IMR-90 (cell line): ENCODE measurements around the gene TRIM17. TPM values are rescaled to one million over a fixed set of nuclear protein-coding genes. Genes with fewer than 3 reads are reported as not detected.

Source experiments
- ATAC-seq: fragments of 200-7000 bp; cut with Tn5 transposase; 2 replicates; pipeline ENCODE4 v1.9.1; 2020; ENCODE audit warnings: low read depth, mild to moderate bottlenecking, moderate library complexity
- BruUV-seq: library from RNA; stranded (reverse); fragments of 400-500 nt; replicated peaks from 2 replicates; lab custom pipeline; 2021; lab: Mats Ljungman, UMichigan
- CTCF ChIA-PET: fragments of 300-600 bp; formaldehyde crosslinking; extraction: SDS; loops from one replicate; lab custom pipeline; 2021; ENCODE audit warnings: antibody characterized with exemption; lab: Yijun Ruan, JAX
- POLR2A ChIA-PET: fragments of 300-600 bp; sonication (Branson Sonifier 250); formaldehyde crosslinking; loops from one replicate; lab custom pipeline; 2022; ENCODE audit warnings: antibody characterized with exemption; ENCODE audit not compliant: unreplicated experiment; lab: Charles Lee
- DNase-seq: peaks from one replicate; pipeline ENCODE4 v3.0.0; 2013
- H2AFZ ChIP-seq: replicated peaks from 2 replicates; pipeline ENCODE3; 2013; ENCODE audit warnings: low read length, mild to moderate bottlenecking; ENCODE audit not compliant: poor library complexity
- H2AK5ac ChIP-seq: 2 replicates; pipeline ENCODE4 v1.6.1; 2013; ENCODE audit warnings: low read depth, low read length, inconsistent platforms
- H2AK9ac ChIP-seq: replicated peaks from 2 replicates; pipeline ENCODE3; 2013; ENCODE audit warnings: mild to moderate bottlenecking, low read depth, low read length, moderate library complexity; ENCODE audit not compliant: poor library complexity
- H2BK120ac ChIP-seq: 2 replicates; pipeline ENCODE4 v1.6.1; 2013; ENCODE audit warnings: low read depth, low read length, inconsistent platforms
- H2BK15ac ChIP-seq: 3 replicates; pipeline ENCODE4 v1.6.1; 2013; ENCODE audit warnings: low read depth, low read length, inconsistent platforms
- H2BK20ac ChIP-seq: 2 replicates; pipeline ENCODE4 v1.6.1; 2013; ENCODE audit warnings: low read depth, mild to moderate bottlenecking, inconsistent platforms, low read length, moderate library complexity
- H2BK5ac ChIP-seq: 2 replicates; pipeline ENCODE4 v1.6.1; 2013; ENCODE audit warnings: mild to moderate bottlenecking, low read depth, low read length, inconsistent platforms; ENCODE audit not compliant: poor library complexity, severe bottlenecking
- H3K14ac ChIP-seq: replicated peaks from 2 replicates; pipeline ENCODE4 v1.6.1; 2013; ENCODE audit warnings: low read depth, low read length, inconsistent platforms
- H3K18ac ChIP-seq: 2 replicates; pipeline ENCODE4 v1.6.1; 2013; ENCODE audit warnings: low read depth, low read length, control low read depth
- H3K23ac ChIP-seq: 2 replicates; pipeline ENCODE4 v1.6.1; 2013; ENCODE audit warnings: low read depth, low read length, inconsistent platforms
- H3K27ac ChIP-seq: 2 replicates; pipeline ENCODE4 v1.5.1; 2013; ENCODE audit warnings: mild to moderate bottlenecking, control low read depth, low read length; ENCODE audit not compliant: insufficient read depth
- H3K27me3 ChIP-seq: 2 replicates; pipeline ENCODE4 v1.6.1; 2013; ENCODE audit warnings: low read length; ENCODE audit not compliant: control insufficient read depth, insufficient read depth
- H3K36me3 ChIP-seq: 2 replicates; pipeline ENCODE4 v1.6.1; 2013; ENCODE audit warnings: low read length, mixed read lengths; ENCODE audit not compliant: control insufficient read depth, insufficient read depth
- H3K4ac ChIP-seq: 2 replicates; pipeline ENCODE4 v1.6.1; 2013; ENCODE audit warnings: low read depth, low read length, inconsistent platforms
- H3K4me1 ChIP-seq: 2 replicates; pipeline ENCODE4 v1.6.1; 2013; ENCODE audit warnings: low read length, mixed read lengths; ENCODE audit not compliant: control insufficient read depth, insufficient read depth
- H3K4me2 ChIP-seq: 2 replicates; pipeline ENCODE4 v1.6.1; 2013; ENCODE audit warnings: low read depth, mild to moderate bottlenecking, control low read depth, low read length, moderate library complexity
- H3K4me3 ChIP-seq: 2 replicates; pipeline ENCODE4 v1.5.1; 2013; ENCODE audit warnings: low read depth, mild to moderate bottlenecking, control low read depth, low read length, moderate library complexity; ENCODE audit not compliant: insufficient read depth
- H3K56ac ChIP-seq: 2 replicates; pipeline ENCODE4 v1.6.1; 2013; ENCODE audit warnings: low read length, inconsistent platforms; ENCODE audit not compliant: insufficient read depth; ENCODE audit errors: extremely low read depth
- H3K79me1 ChIP-seq, 2 experiments: 2 replicates each; pipeline ENCODE4 v1.6.1; 2013; ENCODE audit warnings: low read length in 2 of 2, inconsistent platforms in 1 of 2, low read depth in 1 of 2
- H3K9ac ChIP-seq: 2 replicates; pipeline ENCODE4 v1.6.1; 2013; ENCODE audit warnings: low read depth, low read length, control low read depth
- H3K9me1 ChIP-seq: 2 replicates; pipeline ENCODE4 v1.6.1; 2013; ENCODE audit warnings: low read length, inconsistent platforms; ENCODE audit not compliant: insufficient read depth
- H3K9me3 ChIP-seq: 2 replicates; pipeline ENCODE4 v1.6.1; 2013; ENCODE audit warnings: low read length; ENCODE audit not compliant: control insufficient read depth, insufficient read depth
- H4K20me1 ChIP-seq: 2 replicates; pipeline ENCODE4 v1.6.1; 2013; ENCODE audit warnings: low read length, inconsistent platforms; ENCODE audit not compliant: insufficient read depth
- H4K5ac ChIP-seq: 2 replicates; pipeline ENCODE4 v1.6.1; 2013; ENCODE audit warnings: mild to moderate bottlenecking, low read depth, low read length, control low read depth
- H4K8ac ChIP-seq, 2 experiments: 2 replicates each; pipeline ENCODE4 v1.6.1; 2013; ENCODE audit warnings: low read depth in 2 of 2, low read length in 2 of 2, control low read depth in 1 of 2, inconsistent platforms in 1 of 2
- H4K91ac ChIP-seq: 2 replicates; pipeline ENCODE4 v1.6.1; 2013; ENCODE audit warnings: low read depth, low read length, inconsistent platforms; ENCODE audit not compliant: insufficient read depth
- BHLHE40 ChIP-seq: fragments of 150-350 bp; IDR thresholded peaks from 2 replicates; pipeline ENCODE4 v1.6.1; 2016; ENCODE audit warnings: mild to moderate bottlenecking, low read depth, low read length
- CEBPB ChIP-seq: IDR thresholded peaks from 2 replicates; pipeline ENCODE4 v1.6.1; 2012; ENCODE audit warnings: low read depth, low read length, improper control_type of control experiment
- CHD1 ChIP-seq: IDR thresholded peaks from 2 replicates; pipeline ENCODE4 v1.6.1; 2012; ENCODE audit warnings: low read depth, low read length, improper control_type of control experiment
- FOS ChIP-seq: fragments of 150-350 bp; IDR thresholded peaks from 2 replicates; pipeline ENCODE4 v1.6.1; 2016; ENCODE audit warnings: low read depth, low read length
- MAFK ChIP-seq: IDR thresholded peaks from 2 replicates; pipeline ENCODE4 v1.6.1; 2012; ENCODE audit warnings: low read depth, low read length, improper control_type of control experiment
- MAZ ChIP-seq: IDR thresholded peaks from 2 replicates; pipeline ENCODE4 v1.6.1; 2012; ENCODE audit warnings: low read depth, mild to moderate bottlenecking, low read length, improper control_type of control experiment, moderate library complexity, borderline replicate concordance
- MXI1 ChIP-seq: IDR thresholded peaks from 2 replicates; pipeline ENCODE4 v1.6.1; 2012; ENCODE audit warnings: low read depth, mild to moderate bottlenecking, low read length, moderate library complexity, borderline replicate concordance
- NFE2L2 ChIP-seq: fragments of 150-350 bp; IDR thresholded peaks from 2 replicates; pipeline ENCODE4 v1.6.1; 2016; ENCODE audit warnings: low read depth, mild to moderate bottlenecking, low read length
- POLR2A ChIP-seq: IDR thresholded peaks from 2 replicates; pipeline ENCODE4 v1.6.1; 2012; ENCODE audit warnings: mild to moderate bottlenecking, low read depth, low read length
- RAD21 ChIP-seq: IDR thresholded peaks from 2 replicates; pipeline ENCODE4 v1.6.1; 2012; ENCODE audit warnings: low read length, improper control_type of control experiment
- RCOR1 ChIP-seq: IDR thresholded peaks from 2 replicates; pipeline ENCODE4 v1.6.1; 2012; ENCODE audit warnings: mild to moderate bottlenecking, low read length, improper control_type of control experiment; ENCODE audit not compliant: insufficient replicate concordance
- SMC3 ChIP-seq: fragments of 150-350 bp; IDR thresholded peaks from 2 replicates; pipeline ENCODE4 v1.6.1; 2016; ENCODE audit warnings: low read depth, mild to moderate bottlenecking, antibody characterized with exemption, low read length, moderate library complexity
- WGBS, 2 experiments: methylation state at CpG; one replicate each; pipeline versions ENCODE4 v1.1.5 to v1.1.7; 2013; ENCODE audit warnings: missing lambda C conversion rate in 2 of 2; ENCODE audit not compliant: insufficient read length in 1 of 2; ENCODE audit errors: extremely low coverage in 2 of 2; 5-methylcytosine and 5-hydroxymethylcytosine counted together
- dilution Hi-C: fragments of 300-500 bp; cut with HindIII; formaldehyde crosslinking; loops from one replicate; pipeline ENCODE4 v1.14.3; 2018; ENCODE audit warnings: low sequenced_read_pairs; ENCODE audit not compliant: unreplicated experiment
- in situ Hi-C: fragments of 300-500 bp; cut with MboI; formaldehyde crosslinking; loops from 3 replicates; pipeline ENCODE4 v1.14.3; 2019; ENCODE audit warnings: low sequenced_read_pairs, inconsistent platforms, mixed read lengths
- intact Hi-C: fragments of 100-400 bp; cut with micrococcal nuclease; formaldehyde crosslinking; loops from 2 replicates; pipeline ENCODE4 v1.10.0; 2022
- polyA plus RNA-seq, 3 experiments: library from polyadenylated mRNA; depleted of rRNA; stranded (reverse); fragments of >200 nt; gene quantifications; 2 replicates each; pipeline ENCODE4 v1.2.3, GENCODE V29; 2012; ENCODE audit warnings: low replicate concordance in 1 of 3
- total RNA-seq: library from RNA; depleted of rRNA; stranded (reverse); fragments of >200 nt; gene quantifications from 2 replicates; pipeline ENCODE4 v1.2.3, GENCODE V29; 2012
- TF ChIP-seq, protein P1 (sequence below): conservative IDR thresholded peaks from 2 replicates; pipeline ENCODE4 v1.5.1; 2012; ENCODE audit warnings: mild to moderate bottlenecking, low read depth, low read length, improper control_type of control experiment
- TF ChIP-seq, protein P2 (sequence below): fragments of 150-350 bp; IDR thresholded peaks from 2 replicates; pipeline ENCODE4 v1.6.1; 2017; ENCODE audit warnings: mild to moderate bottlenecking, antibody characterized with exemption, low read length, low read depth

The TRIM17 gene
- total and polyA plus RNA-seq, 2 of the 4 experiments (the other 2 are of a cell fraction), result 0.39 TPM; not detected in 1

DNA sequence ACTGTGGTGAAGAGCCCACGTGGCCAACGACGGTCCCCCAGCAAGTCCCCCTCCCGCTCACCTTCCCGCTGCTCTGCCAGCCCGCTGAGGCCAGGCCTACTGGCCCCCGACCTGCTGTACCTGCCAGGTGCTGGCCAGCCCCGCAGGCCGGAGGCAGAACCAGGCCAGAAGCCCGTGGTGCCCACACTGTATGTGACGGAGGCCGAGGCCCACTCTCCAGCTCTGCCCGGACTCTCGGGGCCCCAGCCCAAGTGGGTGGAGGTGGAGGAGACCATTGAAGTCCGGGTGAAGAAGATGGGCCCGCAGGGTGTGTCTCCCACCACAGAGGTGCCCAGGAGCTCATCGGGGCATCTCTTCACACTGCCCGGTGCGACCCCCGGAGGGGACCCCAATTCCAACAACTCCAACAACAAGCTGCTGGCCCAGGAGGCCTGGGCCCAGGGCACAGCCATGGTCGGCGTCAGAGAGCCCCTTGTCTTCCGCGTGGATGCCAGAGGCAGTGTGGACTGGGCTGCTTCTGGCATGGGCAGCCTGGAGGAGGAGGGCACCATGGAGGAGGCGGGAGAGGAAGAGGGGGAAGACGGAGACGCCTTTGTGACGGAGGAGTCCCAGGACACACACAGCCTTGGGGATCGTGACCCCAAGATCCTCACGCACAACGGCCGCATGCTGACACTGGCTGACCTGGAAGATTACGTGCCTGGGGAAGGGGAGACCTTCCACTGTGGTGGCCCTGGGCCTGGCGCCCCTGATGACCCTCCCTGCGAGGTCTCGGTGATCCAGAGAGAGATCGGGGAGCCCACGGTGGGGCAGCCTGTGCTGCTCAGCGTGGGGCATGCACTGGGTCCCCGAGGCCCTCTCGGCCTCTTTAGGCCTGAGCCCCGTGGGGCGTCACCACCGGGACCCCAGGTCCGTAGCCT lies 56.8 kb downstream of the TRIM17 start:
- Histone ChIP-seq H3K18ac (no peak overlapping the region), H3K4ac (no peak overlapping the region), H3K79me1 (no peaks in the 10 kb centered on the region), H3K14ac (no peak overlapping the region), H2AFZ (no peak overlapping the region), H4K20me1 (no peaks in the 10 kb centered on the region), H3K4me3 (no peak overlapping the region), H3K9me1 (no peaks in the 10 kb centered on the region), H2AK5ac (no peak overlapping the region), H3K9ac (no peak overlapping the region), H2BK15ac (no peak overlapping the region), H3K9me3 (no peaks in the 10 kb centered on the region), H2BK5ac (no peak overlapping the region), H3K27ac (no peak overlapping the region), H4K8ac (no peak overlapping the region), H3K4me2 (no peak overlapping the region), H2AK9ac (no peak overlapping the region), H3K36me3 (no peaks in the 10 kb centered on the region), H2BK120ac (no peak overlapping the region), H3K23ac (no peak overlapping the region), H3K4me1 (no peaks in the 10 kb centered on the region), H4K91ac (no peak overlapping the region), H2BK20ac (no peak overlapping the region), H3K56ac (no peak overlapping the region), H3K27me3 (no peaks in the 10 kb centered on the region), H4K5ac (no peak overlapping the region)
- in situ Hi-C loops, result no loop called here
- 76% methylated on average over 14 of the region's 45 CpGs; no CpG with 5 or more reads in 1 of the 2 experiments for WGBS, 2 experiments
- CTCF ChIA-PET, result no interaction called here
- intact Hi-C loops, result no loop called here
- DNase-seq (no peak), ATAC-seq (no peak)
- POLR2A ChIA-PET, result no interaction called here
- BruUV-seq, result no TSS peak
- dilution Hi-C loops, result no loop called here
- no peak for TF ChIP-seq SMC3
- no peak for TF ChIP-seq BHLHE40
- no peak for TF ChIP-seq RCOR1
- TF ChIP-seq CEBPB, result no peak
- TF ChIP-seq, protein P1, sequence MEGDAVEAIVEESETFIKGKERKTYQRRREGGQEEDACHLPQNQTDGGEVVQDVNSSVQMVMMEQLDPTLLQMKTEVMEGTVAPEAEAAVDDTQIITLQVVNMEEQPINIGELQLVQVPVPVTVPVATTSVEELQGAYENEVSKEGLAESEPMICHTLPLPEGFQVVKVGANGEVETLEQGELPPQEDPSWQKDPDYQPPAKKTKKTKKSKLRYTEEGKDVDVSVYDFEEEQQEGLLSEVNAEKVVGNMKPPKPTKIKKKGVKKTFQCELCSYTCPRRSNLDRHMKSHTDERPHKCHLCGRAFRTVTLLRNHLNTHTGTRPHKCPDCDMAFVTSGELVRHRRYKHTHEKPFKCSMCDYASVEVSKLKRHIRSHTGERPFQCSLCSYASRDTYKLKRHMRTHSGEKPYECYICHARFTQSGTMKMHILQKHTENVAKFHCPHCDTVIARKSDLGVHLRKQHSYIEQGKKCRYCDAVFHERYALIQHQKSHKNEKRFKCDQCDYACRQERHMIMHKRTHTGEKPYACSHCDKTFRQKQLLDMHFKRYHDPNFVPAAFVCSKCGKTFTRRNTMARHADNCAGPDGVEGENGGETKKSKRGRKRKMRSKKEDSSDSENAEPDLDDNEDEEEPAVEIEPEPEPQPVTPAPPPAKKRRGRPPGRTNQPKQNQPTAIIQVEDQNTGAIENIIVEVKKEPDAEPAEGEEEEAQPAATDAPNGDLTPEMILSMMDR, result no peak
- no peak for TF ChIP-seq CHD1
- TF ChIP-seq POLR2A, result no peak
- TF ChIP-seq MAZ, result no peak
- TF ChIP-seq MXI1, result no peak
- no peak for TF ChIP-seq MAFK
- TF ChIP-seq NFE2L2, result no peak
- TF ChIP-seq, protein P2, sequence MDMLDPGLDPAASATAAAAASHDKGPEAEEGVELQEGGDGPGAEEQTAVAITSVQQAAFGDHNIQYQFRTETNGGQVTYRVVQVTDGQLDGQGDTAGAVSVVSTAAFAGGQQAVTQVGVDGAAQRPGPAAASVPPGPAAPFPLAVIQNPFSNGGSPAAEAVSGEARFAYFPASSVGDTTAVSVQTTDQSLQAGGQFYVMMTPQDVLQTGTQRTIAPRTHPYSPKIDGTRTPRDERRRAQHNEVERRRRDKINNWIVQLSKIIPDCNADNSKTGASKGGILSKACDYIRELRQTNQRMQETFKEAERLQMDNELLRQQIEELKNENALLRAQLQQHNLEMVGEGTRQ, result no peak
- TF ChIP-seq FOS, result no peak
- no peak for TF ChIP-seq RAD21
